OCI-LY1 (cell line): ENCODE data around the gene WDR26.
"Not testable (repeated sequence)": the region's sequence is repeated elsewhere in the genome, so short reads cannot be mapped to it uniquely, and the experiment has no call there.

Experiments
- H2AFZ ChIP-seq: fragments of 200-600 bp; sonication (generic), shearing (Covaris generic); 2 replicates; pipeline ENCODE4 v1.6.0; 2014; ENCODE audit warnings: antibody characterized with exemption, mild to moderate bottlenecking, low read length
- H3F3A ChIP-seq: fragments of 200-600 bp; sonication (generic), shearing (Covaris generic); 2 replicates; pipeline ENCODE4 v1.6.0; 2014; ENCODE audit warnings: mild to moderate bottlenecking, antibody characterized with exemption, low read length, moderate library complexity; ENCODE audit not compliant: insufficient read depth
- H3K27ac ChIP-seq: fragments of 200-600 bp; sonication (generic); 2 replicates; pipeline ENCODE4 v1.5.1; 2014; ENCODE audit warnings: low read length, mixed run types, mild to moderate bottlenecking, low read depth; ENCODE audit not compliant: poor library complexity, severe bottlenecking
- H3K27me3 ChIP-seq: fragments of 200-600 bp; sonication (generic); 2 replicates; pipeline ENCODE4 v1.6.0; 2014; ENCODE audit warnings: antibody characterized with exemption, mild to moderate bottlenecking, low read length, moderate library complexity; ENCODE audit not compliant: insufficient read depth
- H3K36me3 ChIP-seq: fragments of 200-600 bp; sonication (generic); 2 replicates; pipeline ENCODE4 v1.6.1; 2014; ENCODE audit warnings: mild to moderate bottlenecking, antibody characterized with exemption, low read length, moderate library complexity, mixed read lengths; ENCODE audit not compliant: insufficient read depth
- H3K4me1 ChIP-seq: fragments of 200-600 bp; sonication (generic); 2 replicates; pipeline ENCODE4 v1.5.1; 2014; ENCODE audit warnings: mild to moderate bottlenecking, low read length, moderate library complexity; ENCODE audit not compliant: insufficient read depth, severe bottlenecking
- H3K4me2 ChIP-seq: fragments of 200-600 bp; sonication (generic), shearing (Covaris generic); 2 replicates; pipeline ENCODE4 v1.6.1; 2014; ENCODE audit warnings: low read length
- H3K4me3 ChIP-seq: fragments of 200-600 bp; sonication (generic); 2 replicates; pipeline ENCODE4 v1.5.1; 2014; ENCODE audit warnings: low read length, low read depth, mild to moderate bottlenecking, mixed read lengths; ENCODE audit not compliant: poor library complexity, severe bottlenecking
- H3K79me2 ChIP-seq: fragments of 200-600 bp; shearing (Covaris generic); 2 replicates; pipeline ENCODE4 v1.6.1; 2016; ENCODE audit warnings: mixed run types, low read length, mixed read lengths; ENCODE audit not compliant: insufficient read depth
- H3K9ac ChIP-seq: fragments of 200-600 bp; sonication (generic), shearing (Covaris generic); 2 replicates; pipeline ENCODE4 v1.6.1; 2014; ENCODE audit warnings: mild to moderate bottlenecking, low read length, mixed read lengths
- H3K9me2 ChIP-seq: fragments of 200-600 bp; sonication (generic), shearing (Covaris generic); 2 replicates; pipeline ENCODE4 v1.6.1; 2014; ENCODE audit warnings: low read depth, mild to moderate bottlenecking, low read length, mixed read lengths
- H3K9me3 ChIP-seq: fragments of 200-600 bp; shearing (Covaris generic); 2 replicates; pipeline ENCODE4 v1.6.1; 2014; ENCODE audit warnings: low read length, mixed read lengths
- H4K20me1 ChIP-seq: fragments of 200-600 bp; sonication (generic), shearing (Covaris generic); 2 replicates; pipeline ENCODE4 v1.6.0; 2016; ENCODE audit warnings: mild to moderate bottlenecking, low read length; ENCODE audit not compliant: insufficient read depth
- CTCF ChIP-seq: fragments of 200-600 bp; sonication (generic), shearing (Covaris generic); IDR thresholded peaks from 2 replicates; pipeline ENCODE4 v1.5.1; 2017; ENCODE audit warnings: mild to moderate bottlenecking, antibody characterized with exemption, low read length, moderate library complexity, mixed read lengths
- EZH2 ChIP-seq: fragments of 200-600 bp; sonication (generic), shearing (Covaris generic); IDR thresholded peaks from 2 replicates; pipeline ENCODE4 v1.8.0; 2017; ENCODE audit warnings: borderline replicate concordance, mixed run types, mild to moderate bottlenecking, antibody characterized with exemption, low read length, moderate library complexity, mixed read lengths

The WDR26 gene

GRCh38 chr1:224480200-224480599, 45.6 kb upstream of the WDR26 start:
- H3K4me2 ChIP-seq, H3K79me2 ChIP-seq, H3F3A ChIP-seq, H3K36me3 ChIP-seq, H3K4me3 ChIP-seq, H3K9me3 ChIP-seq, H3K27me3 ChIP-seq, H3K4me1 ChIP-seq, H4K20me1 ChIP-seq, H3K9ac ChIP-seq, H3K9me2 ChIP-seq, H2AFZ ChIP-seq, H3K27ac ChIP-seq: not testable (repeated sequence)

GRCh38 chr1:224472806-224473205, 38.2 kb upstream of the WDR26 start:
- no peaks in the 10 kb centered on the region for H3F3A ChIP-seq
- H3K27ac ChIP-seq: no peak overlapping the region
- no peak overlapping the region for H3K9ac ChIP-seq
- H3K4me1 ChIP-seq: no peaks in the 10 kb centered on the region
- H4K20me1 ChIP-seq: no peaks in the 10 kb centered on the region
- H3K27me3 ChIP-seq: no peaks in the 10 kb centered on the region
- TF ChIP-seq EZH2: no peak
- no peak for TF ChIP-seq CTCF
- H3K79me2 ChIP-seq: no peaks in the 10 kb centered on the region
- H3K4me3 ChIP-seq: no peak overlapping the region
- no peak overlapping the region for H3K4me2 ChIP-seq
- no peaks in the 10 kb centered on the region for H3K9me2 ChIP-seq
- no peak overlapping the region for H2AFZ ChIP-seq
- H3K9me3 ChIP-seq: no peaks in the 10 kb centered on the region
- H3K36me3 ChIP-seq: no peaks in the 10 kb centered on the region

GRCh38 chr1:224466154-224466553, 31.6 kb upstream of the WDR26 start:
- H3K4me2 ChIP-seq: no peak overlapping the region

More at GRCh38 chr1:224466154-224466553, 31.6 kb upstream of the WDR26 start:
- H3F3A ChIP-seq: no peaks in the 10 kb centered on the region
- H3K27me3 ChIP-seq: no peaks in the 10 kb centered on the region
- H3K27ac ChIP-seq: no peak overlapping the region
- no peaks in the 10 kb centered on the region for H3K36me3 ChIP-seq
- no peak overlapping the region for H2AFZ ChIP-seq
- H3K4me1 ChIP-seq: no peaks in the 10 kb centered on the region
- H3K9me2 ChIP-seq: no peaks in the 10 kb centered on the region
- TF ChIP-seq CTCF (no peak), EZH2 (no peak)
- H3K4me3 ChIP-seq: no peak overlapping the region
- no peaks in the 10 kb centered on the region for H3K9me3 ChIP-seq
- H3K9ac ChIP-seq: no peak overlapping the region
- no peaks in the 10 kb centered on the region for H4K20me1 ChIP-seq
- no peaks in the 10 kb centered on the region for H3K79me2 ChIP-seq
